ENCODE measurements around the gene FOSL1.

Gene FOSL1

GRCh38 chr11:65871811-65872548, 28.2 kb downstream of the FOSL1 start:
- no peak for DNase-seq (ENCODE audit: low read depth)
- TF ChIP-seq CTCF (conservative IDR thresholded peaks at IDR 0.05; ENCODE audit: control insufficient read depth, insufficient read depth, low read depth, low read length), result peak; percentile 18
- H3K4me3 ChIP-seq (ENCODE audit: control insufficient read depth, low read depth, low read length), result peak overlapping the region; percentile 69

GRCh38 chr11:65870706-65871681, 29.2 kb downstream of the FOSL1 start:
- no peak for TF ChIP-seq CTCF (conservative IDR thresholded peaks at IDR 0.05; ENCODE audit: control insufficient read depth, insufficient read depth, low read depth, low read length)
- peak overlapping the region; percentile 69 for H3K4me3 ChIP-seq (ENCODE audit: control insufficient read depth, low read depth, low read length)
- DNase-seq (ENCODE audit: low read depth), result no peak

GRCh38 chr11:65870307-65870658, 29.9 kb downstream of the FOSL1 start:
- H3K4me3 ChIP-seq (ENCODE audit: control insufficient read depth, low read depth, low read length), result no peak overlapping the region
- no peak for TF ChIP-seq CTCF (conservative IDR thresholded peaks at IDR 0.05; ENCODE audit: control insufficient read depth, insufficient read depth, low read depth, low read length)
- DNase-seq (ENCODE audit: low read depth), result no peak

- H3K4me3 ChIP-seq (ENCODE audit: control insufficient read depth, low read depth, low read length), result no peak overlapping the region
- TF ChIP-seq CTCF (conservative IDR thresholded peaks at IDR 0.05; ENCODE audit: control insufficient read depth, insufficient read depth, low read depth, low read length), result no peak
- no peak for DNase-seq (ENCODE audit: low read depth)
Observed at GRCh38 chr11:65869643-65870306, 30.4 kb downstream of the FOSL1 start.

- no peak for TF ChIP-seq CTCF (conservative IDR thresholded peaks at IDR 0.05; ENCODE audit: control insufficient read depth, insufficient read depth, low read depth, low read length)
- no peak overlapping the region for H3K4me3 ChIP-seq (ENCODE audit: control insufficient read depth, low read depth, low read length)
- DNase-seq (ENCODE audit: low read depth), result no peak
Observed at GRCh38 chr11:65868907-65869306, 31.3 kb downstream of the FOSL1 start.

GRCh38 chr11:65868076-65868667, 32.0 kb downstream of the FOSL1 start:
- no peak for TF ChIP-seq CTCF (conservative IDR thresholded peaks at IDR 0.05; ENCODE audit: control insufficient read depth, insufficient read depth, low read depth, low read length)
- H3K4me3 ChIP-seq (ENCODE audit: control insufficient read depth, low read depth, low read length), result no peak overlapping the region
- no peak for DNase-seq (ENCODE audit: low read depth)

All from fibroblast of mammary gland (primary cell).